ENCODE measurements around the gene TPCN2. TPM values are rescaled to one million over a fixed set of nuclear protein-coding genes. Genes with fewer than 3 reads are reported as not detected.

TPCN2 gene
- total RNA-seq, 1 experiment from 2014 or later = 28.9 TPM

GRCh38 chr11:69010964-69011623 lies 37.6 kb upstream of the TPCN2 start:
- DNase-seq (ENCODE audit: low spot score) = peak; percentile 82
- ChIA-PET POLR2A (ENCODE audit: low non-redundant PET) (no interaction called here), CTCF (interaction anchor here (0.6 kb wide), 1 partner anchor 674 kb away, joined by 3 read pairs; no protein-coding TSS in a partner anchor)
- Histone ChIP-seq H3K27me3 (replicated peaks; ENCODE audit: insufficient read depth, low read depth, low read length, poor library complexity) (no peaks in the 10 kb centered on the region), H3K4me1 (ENCODE audit: insufficient read depth, low read length, poor library complexity, severe bottlenecking) (peaks cover 38% of the 10 kb centered on the region), H3K27ac (ENCODE audit: low read depth, low read length, poor library complexity, severe bottlenecking) (no peak overlapping the region), H3K9me3 (ENCODE audit: low read depth, low read length, poor library complexity, severe bottlenecking) (no peaks in the 10 kb centered on the region), H3K36me3 (ENCODE audit: insufficient read depth, low read length, poor library complexity, severe bottlenecking) (no peaks in the 10 kb centered on the region), H3K4me3 (ENCODE audit: low read depth, low read length, poor library complexity, severe bottlenecking) (no peak overlapping the region)
- no TSS peak for BruUV-seq (replicated peaks)
- TF ChIP-seq EZH2 (IDR thresholded peaks at IDR 0.05; ENCODE audit: borderline replicate concordance, low read depth, low read length, poor library complexity, severe bottlenecking) = no peak
- no peak for TF ChIP-seq CTCF (conservative IDR thresholded peaks at IDR 0.05; ENCODE audit: low read depth, low read length)
- intact Hi-C loops (cut with micrococcal nuclease; ENCODE audit: unreplicated experiment) = no loop called here

GRCh38 chr11:69011624-69012091 lies 37.1 kb upstream of the TPCN2 start:
- no peak for TF ChIP-seq CTCF (conservative IDR thresholded peaks at IDR 0.05; ENCODE audit: low read depth, low read length)
- TF ChIP-seq EZH2 (IDR thresholded peaks at IDR 0.05; ENCODE audit: borderline replicate concordance, low read depth, low read length, poor library complexity, severe bottlenecking) = no peak
- Histone ChIP-seq H3K9me3 (ENCODE audit: low read depth, low read length, poor library complexity, severe bottlenecking) (no peaks in the 10 kb centered on the region), H3K4me3 (ENCODE audit: low read depth, low read length, poor library complexity, severe bottlenecking) (no peak overlapping the region), H3K27ac (ENCODE audit: low read depth, low read length, poor library complexity, severe bottlenecking) (no peak overlapping the region), H3K27me3 (replicated peaks; ENCODE audit: insufficient read depth, low read depth, low read length, poor library complexity) (no peaks in the 10 kb centered on the region), H3K36me3 (ENCODE audit: insufficient read depth, low read length, poor library complexity, severe bottlenecking) (no peaks in the 10 kb centered on the region), H3K4me1 (ENCODE audit: insufficient read depth, low read length, poor library complexity, severe bottlenecking) (peaks cover 38% of the 10 kb centered on the region)
- BruUV-seq (replicated peaks) = no TSS peak
- no peak for DNase-seq (ENCODE audit: low spot score)
- intact Hi-C loops (cut with micrococcal nuclease; ENCODE audit: unreplicated experiment) = no loop called here
- ChIA-PET CTCF (interaction anchor here (1.3 kb wide), 1 partner anchor 672 kb away, joined by 3 read pairs; no protein-coding TSS in a partner anchor), POLR2A (ENCODE audit: low non-redundant PET) (interaction anchor here (0.6 kb wide), 1 partner anchor 9 kb away, joined by 3 read pairs; no protein-coding TSS in a partner anchor)

DNA sequence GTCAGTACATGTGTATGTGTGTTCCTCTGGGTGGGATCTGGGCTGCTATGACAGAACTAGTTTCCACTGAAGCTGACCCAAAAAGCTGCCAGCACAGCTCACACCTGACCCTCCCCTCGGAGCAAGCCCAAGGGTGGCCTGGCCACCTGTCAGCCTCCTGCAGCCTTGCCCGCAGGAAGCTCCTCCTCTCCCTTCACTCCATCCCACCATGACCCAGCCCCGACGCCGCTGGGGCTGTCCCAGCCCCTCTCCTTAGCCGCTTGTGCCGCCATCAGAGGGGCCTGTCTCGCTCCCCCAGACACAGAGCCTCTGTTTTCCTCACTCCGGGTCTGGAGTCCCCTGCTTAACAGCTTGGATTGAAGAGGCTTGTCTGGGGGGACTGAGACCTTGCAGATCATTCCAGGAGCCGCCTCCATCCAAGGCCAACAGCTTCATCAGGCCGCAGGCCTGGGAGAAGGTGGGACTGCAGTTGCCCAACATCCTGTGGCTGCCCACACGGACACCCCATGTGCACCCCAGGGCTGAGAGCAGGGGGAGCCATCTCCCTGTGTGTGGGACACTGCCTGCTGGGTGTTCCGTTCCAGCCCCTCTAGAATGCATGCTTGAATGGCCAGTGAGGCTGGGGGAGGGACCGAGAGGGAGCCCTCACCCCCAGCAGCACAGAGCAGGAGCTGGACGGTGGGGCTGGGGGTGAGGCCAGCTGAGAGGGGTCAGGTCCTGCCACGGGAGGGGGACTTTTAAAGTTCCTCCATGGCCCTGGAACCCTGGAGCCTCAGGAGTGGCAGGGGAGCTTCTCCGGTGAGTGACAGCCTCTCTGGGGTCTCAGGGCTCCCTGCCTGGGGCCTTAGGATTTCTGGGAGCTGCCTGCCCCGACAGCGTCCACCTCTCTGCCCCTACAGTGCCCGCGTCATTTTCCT lies 36.4 kb upstream of the TPCN2 start:
- Histone ChIP-seq H3K4me1 (ENCODE audit: insufficient read depth, low read length, poor library complexity, severe bottlenecking) (peaks cover 38% of the 10 kb centered on the region), H3K9me3 (ENCODE audit: low read depth, low read length, poor library complexity, severe bottlenecking) (no peaks in the 10 kb centered on the region), H3K27ac (ENCODE audit: low read depth, low read length, poor library complexity, severe bottlenecking) (no peak overlapping the region), H3K4me3 (ENCODE audit: low read depth, low read length, poor library complexity, severe bottlenecking) (no peak overlapping the region), H3K27me3 (replicated peaks; ENCODE audit: insufficient read depth, low read depth, low read length, poor library complexity) (no peaks in the 10 kb centered on the region), H3K36me3 (ENCODE audit: insufficient read depth, low read length, poor library complexity, severe bottlenecking) (no peaks in the 10 kb centered on the region)
- TF ChIP-seq EZH2 (IDR thresholded peaks at IDR 0.05; ENCODE audit: borderline replicate concordance, low read depth, low read length, poor library complexity, severe bottlenecking) (no peak), CTCF (conservative IDR thresholded peaks at IDR 0.05; ENCODE audit: low read depth, low read length) (no peak)
- intact Hi-C loops (cut with micrococcal nuclease; ENCODE audit: unreplicated experiment) = no loop called here
- no peak for DNase-seq (ENCODE audit: low spot score)
- BruUV-seq (replicated peaks) = no TSS peak
- POLR2A ChIA-PET (ENCODE audit: low non-redundant PET) = interaction anchor here (0.6 kb wide), 2 partner anchors 8 to 15 kb away, joined by 3 to 5 read pairs; no protein-coding TSS in a partner anchor
- CTCF ChIA-PET = interaction anchor here (0.6 to 1.3 kb wide), 4 partner anchors 32 to 671 kb away, joined by 3 to 7 read pairs (median 5); no protein-coding TSS in a partner anchor

Measured in A673 (cell line).